A549 (cell line): ENCODE measurements around the gene HPCAL1. TPM values are rescaled to one million over a fixed set of nuclear protein-coding genes. Genes with fewer than 3 reads are reported as not detected.

Experiments
- ATAC-seq, 2 experiments: fragments of 200-7000 bp in 1 of 2; fragments of >200 bp in 1 of 2; cut with Nextera tagmentation in 1 of 2; cut with Tn5 transposase in 1 of 2; 3 replicates each; pipeline versions ENCODE4 v1.8.0 to v1.9.1; 2018 to 2020; ENCODE audit warnings: mild to moderate bottlenecking in 1 of 2, moderate library complexity in 1 of 2
- CTCF ChIA-PET: fragments of 300-600 bp; sonication (Branson Sonifier 250); formaldehyde crosslinking; extraction: SDS; loops from one replicate; lab custom pipeline; 2021; ENCODE audit warnings: antibody characterized with exemption, inconsistent platforms; lab: Yijun Ruan, JAX
- POLR2A ChIA-PET: fragments of 350-600 bp; formaldehyde crosslinking; extraction: SDS; loops from one replicate; lab custom pipeline; 2021; ENCODE audit warnings: antibody characterized with exemption, inconsistent platforms; lab: Yijun Ruan, JAX
- DNase-seq, 2 experiments: peaks; one replicate each; pipeline versions ENCODE4 v3.0.0 to v3.0.0-alpha.2; 2011 to 2016; ENCODE audit warnings: low read depth in 1 of 2, low spot score in 1 of 2
- FAIRE-seq: peaks from 2 replicates; lab custom pipeline; 2011; peaks lifted over from hg19 to GRCh38; lab: Jason Lieb, UNC
- H3K27ac ChIP-seq, 2 experiments: fragments of >200 bp; sonication (Bioruptor Twin); formaldehyde crosslinking; 3 replicates each; pipeline ENCODE4 v1.5.1; 2016 to 2017
- H3K4me1 ChIP-seq: fragments of >200 bp; sonication (Bioruptor Twin); formaldehyde crosslinking; 3 replicates; pipeline ENCODE4 v1.6.1; 2016
- H3K4me2 ChIP-seq: fragments of >200 bp; sonication (Bioruptor Twin); formaldehyde crosslinking; 3 replicates; pipeline ENCODE4 v1.6.1; 2016
- H3K4me3 ChIP-seq: fragments of >200 bp; sonication (Bioruptor Twin); formaldehyde crosslinking; 3 replicates; pipeline ENCODE4 v1.5.1; 2016
- H3K9me3 ChIP-seq: fragments of >200 bp; sonication (Bioruptor Twin); formaldehyde crosslinking; 3 replicates; pipeline ENCODE4 v1.6.1; 2016
- ATOH8 ChIP-seq: fragments of 250-450 bp; sonication (Bioruptor Pico); IDR thresholded peaks from 2 replicates; pipeline ENCODE4 v1.5.0; 2020; ENCODE audit warnings: low read depth, mild to moderate bottlenecking, moderate library complexity
- CEBPB ChIP-seq, 2 experiments: fragments of >200 bp in 1 of 2; sonication (Bioruptor Twin) in 1 of 2; formaldehyde crosslinking in 1 of 2; IDR thresholded peaks; 2 replicates each; pipeline ENCODE4 v1.6.1; 2012 to 2016
- CHD2 ChIP-seq: fragments of 150-350 bp; IDR thresholded peaks from 2 replicates; pipeline ENCODE4 v1.6.1; 2014; ENCODE audit warnings: low read length; ENCODE audit not compliant: partially characterized antibody
- CTCF ChIP-seq: fragments of >200 bp; sonication (Bioruptor Twin); formaldehyde crosslinking; IDR thresholded peaks from 3 replicates; pipeline ENCODE4 v1.5.1; 2016
- EHF ChIP-seq: fragments of 250-450 bp; sonication (Bioruptor Pico); IDR thresholded peaks from 2 replicates; pipeline ENCODE4 v1.5.0; 2020; ENCODE audit warnings: mild to moderate bottlenecking
- EHMT2 ChIP-seq: fragments of 200-600 bp; sonication (generic); IDR thresholded peaks from 2 replicates; pipeline ENCODE4 v1.6.1; 2016; ENCODE audit warnings: antibody characterized with exemption, low read depth, mild to moderate bottlenecking, moderate library complexity
- ESRRA ChIP-seq: fragments of 150-350 bp; IDR thresholded peaks from 2 replicates; pipeline ENCODE4 v1.6.1; 2014; ENCODE audit warnings: mild to moderate bottlenecking, low read length, borderline replicate concordance
- FOXS1 ChIP-seq: fragments of 250-450 bp; sonication (Bioruptor Pico); IDR thresholded peaks from 2 replicates; pipeline ENCODE4 v1.5.0; 2020; ENCODE audit warnings: mild to moderate bottlenecking, moderate library complexity
- HDAC2 ChIP-seq: fragments of 200-600 bp; sonication (generic); IDR thresholded peaks from 2 replicates; pipeline ENCODE4 v1.6.1; 2016
- HEYL ChIP-seq: fragments of 250-450 bp; sonication (Bioruptor Pico); IDR thresholded peaks from 2 replicates; pipeline ENCODE4 v1.8.0; 2021; ENCODE audit warnings: mild to moderate bottlenecking, moderate library complexity
- HOXA7 ChIP-seq: fragments of 250-450 bp; sonication (Bioruptor Pico); IDR thresholded peaks from 2 replicates; pipeline ENCODE4 v1.5.0; 2020; ENCODE audit warnings: mild to moderate bottlenecking, moderate library complexity
- JUNB ChIP-seq: fragments of >200 bp; sonication (Bioruptor Twin); formaldehyde crosslinking; IDR thresholded peaks from 2 replicates; pipeline ENCODE4 v1.6.1; 2016
- KDM1A ChIP-seq: fragments of 200-600 bp; sonication (generic); IDR thresholded peaks from 2 replicates; pipeline ENCODE4 v1.6.1; 2016; ENCODE audit warnings: low read depth, mild to moderate bottlenecking
- KDM5A ChIP-seq: fragments of 200-600 bp; sonication (generic); IDR thresholded peaks from 2 replicates; pipeline ENCODE4 v1.6.1; 2016; ENCODE audit warnings: antibody characterized with exemption, mild to moderate bottlenecking
- NPAS2 ChIP-seq: fragments of 250-450 bp; sonication (Bioruptor Pico); IDR thresholded peaks from 2 replicates; pipeline ENCODE4 v1.8.0; 2022; ENCODE audit warnings: mild to moderate bottlenecking, moderate library complexity, borderline replicate concordance
- NR3C1 ChIP-seq: fragments of >200 bp; sonication (Bioruptor Twin); formaldehyde crosslinking; IDR thresholded peaks from 3 replicates; pipeline ENCODE4 v1.6.1; 2017
- POLR2AphosphoS2 ChIP-seq: conservative IDR thresholded peaks from 2 replicates; pipeline ENCODE4 v1.6.1; 2012; ENCODE audit warnings: low read length, improper control_type of control experiment, inconsistent platforms
- RAD21 ChIP-seq, 2 experiments: fragments of >200 bp in 1 of 2; sonication (Bioruptor Twin) in 1 of 2; formaldehyde crosslinking in 1 of 2; IDR thresholded peaks in 1 of 2; conservative IDR thresholded peaks in 1 of 2; 2 replicates in 1 of 2; 3 replicates in 1 of 2; pipeline ENCODE4 v1.6.1; 2012 to 2018; ENCODE audit warnings: inconsistent platforms in 1 of 2
- RARB ChIP-seq: fragments of 250-450 bp; sonication (Bioruptor Pico); IDR thresholded peaks from 2 replicates; pipeline ENCODE4 v1.8.0; 2021; ENCODE audit warnings: mild to moderate bottlenecking, moderate library complexity
- SMC3 ChIP-seq: fragments of >200 bp; sonication (Bioruptor Twin); formaldehyde crosslinking; IDR thresholded peaks from 3 replicates; pipeline ENCODE4 v1.6.1; 2018; ENCODE audit warnings: inconsistent platforms
- SREBF2 ChIP-seq: fragments of 450-650 bp; IDR thresholded peaks from 2 replicates; pipeline ENCODE4 v1.6.1; 2014; ENCODE audit warnings: mild to moderate bottlenecking, moderate library complexity
- TFCP2L1 ChIP-seq: fragments of 250-450 bp; sonication (Bioruptor Pico); IDR thresholded peaks from 2 replicates; pipeline ENCODE4 v1.5.0; 2021; ENCODE audit warnings: mild to moderate bottlenecking
- ZSCAN20 ChIP-seq: fragments of 250-450 bp; sonication (Bioruptor Pico); IDR thresholded peaks from 2 replicates; pipeline ENCODE4 v1.8.0; 2022; ENCODE audit warnings: mild to moderate bottlenecking, moderate library complexity
- WGBS: methylation state at CpG from one replicate; pipeline ENCODE4 v1.1.6; 2017; ENCODE audit errors: missing lambda C conversion rate; 5-methylcytosine and 5-hydroxymethylcytosine counted together
- polyA plus RNA-seq, 4 experiments: library from polyadenylated mRNA; depleted of rRNA in 3 of 4; stranded (reverse); fragments of >200 nt; fragmentation: RNase III in 1 of 4; extraction: RNeasy Plus Mini Kit Qiagen cat#74134 plus additional on column Dnase treatment in 1 of 4; gene quantifications; 2 replicates in 3 of 4; 3 replicates in 1 of 4; pipeline ENCODE4 v1.2.3, GENCODE V29; 2011 to 2017
- TF ChIP-seq, protein P1 (sequence below): fragments of 150-350 bp; IDR thresholded peaks from 2 replicates; pipeline ENCODE4 v1.6.1; 2014; ENCODE audit warnings: low read depth, mild to moderate bottlenecking, low read length
- TF ChIP-seq, protein P2 (sequence below): fragments of 200-600 bp; sonication (generic); IDR thresholded peaks from 2 replicates; pipeline ENCODE4 v1.6.1; 2016; ENCODE audit warnings: antibody characterized with exemption, mild to moderate bottlenecking, moderate library complexity
- TF ChIP-seq, protein P3 (sequence below): IDR thresholded peaks from 2 replicates; pipeline ENCODE4 v1.6.1; 2012
- TF ChIP-seq, protein P4 (sequence below): fragments of 250-450 bp; sonication (Bioruptor Pico); IDR thresholded peaks from 2 replicates; pipeline ENCODE4 v1.5.0; 2021; ENCODE audit warnings: mild to moderate bottlenecking, moderate library complexity, borderline replicate concordance

The HPCAL1 gene
- polyA plus RNA-seq, 2 of the 4 experiments (the other 2 are of a cell fraction), result 44.4 to 66.4 TPM

GRCh38 chr2:10309286-10309685 is 6.6 kb downstream of the HPCAL1 start:
- ChIA-PET CTCF (interaction anchor here (0.6 to 14.1 kb wide), 7 partner anchors 8 to 185 kb away, joined by 3 to 215 read pairs (median 5); no protein-coding TSS in a partner anchor), POLR2A (no interaction called here)
- Histone ChIP-seq H3K9me3 (no peaks in the 10 kb centered on the region), H3K27ac (no peak overlapping the region), H3K4me1 (peaks cover 30% of the 10 kb centered on the region), H3K4me3 (no peak overlapping the region), H3K4me2 (no peak overlapping the region)
- whole genome bisulfite sequencing, result 83% methylated on average over 3 of the region's 3 CpGs
- ATAC-seq (no peak), DNase-seq (no peak), FAIRE-seq (no peak)
- TF ChIP-seq SREBF2, result no peak
- TF ChIP-seq CEBPB (IDR thresholded peaks at IDR 0.05), result no peak
- TF ChIP-seq TFCP2L1, result no peak
- no peak for TF ChIP-seq POLR2AphosphoS2
- TF ChIP-seq, protein P1, sequence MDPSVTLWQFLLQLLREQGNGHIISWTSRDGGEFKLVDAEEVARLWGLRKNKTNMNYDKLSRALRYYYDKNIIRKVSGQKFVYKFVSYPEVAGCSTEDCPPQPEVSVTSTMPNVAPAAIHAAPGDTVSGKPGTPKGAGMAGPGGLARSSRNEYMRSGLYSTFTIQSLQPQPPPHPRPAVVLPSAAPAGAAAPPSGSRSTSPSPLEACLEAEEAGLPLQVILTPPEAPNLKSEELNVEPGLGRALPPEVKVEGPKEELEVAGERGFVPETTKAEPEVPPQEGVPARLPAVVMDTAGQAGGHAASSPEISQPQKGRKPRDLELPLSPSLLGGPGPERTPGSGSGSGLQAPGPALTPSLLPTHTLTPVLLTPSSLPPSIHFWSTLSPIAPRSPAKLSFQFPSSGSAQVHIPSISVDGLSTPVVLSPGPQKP, result no peak
- TF ChIP-seq HDAC2, result no peak
- TF ChIP-seq ZSCAN20, result no peak
- no peak for TF ChIP-seq RARB (CRISPR knock-in tag)
- TF ChIP-seq, protein P2, sequence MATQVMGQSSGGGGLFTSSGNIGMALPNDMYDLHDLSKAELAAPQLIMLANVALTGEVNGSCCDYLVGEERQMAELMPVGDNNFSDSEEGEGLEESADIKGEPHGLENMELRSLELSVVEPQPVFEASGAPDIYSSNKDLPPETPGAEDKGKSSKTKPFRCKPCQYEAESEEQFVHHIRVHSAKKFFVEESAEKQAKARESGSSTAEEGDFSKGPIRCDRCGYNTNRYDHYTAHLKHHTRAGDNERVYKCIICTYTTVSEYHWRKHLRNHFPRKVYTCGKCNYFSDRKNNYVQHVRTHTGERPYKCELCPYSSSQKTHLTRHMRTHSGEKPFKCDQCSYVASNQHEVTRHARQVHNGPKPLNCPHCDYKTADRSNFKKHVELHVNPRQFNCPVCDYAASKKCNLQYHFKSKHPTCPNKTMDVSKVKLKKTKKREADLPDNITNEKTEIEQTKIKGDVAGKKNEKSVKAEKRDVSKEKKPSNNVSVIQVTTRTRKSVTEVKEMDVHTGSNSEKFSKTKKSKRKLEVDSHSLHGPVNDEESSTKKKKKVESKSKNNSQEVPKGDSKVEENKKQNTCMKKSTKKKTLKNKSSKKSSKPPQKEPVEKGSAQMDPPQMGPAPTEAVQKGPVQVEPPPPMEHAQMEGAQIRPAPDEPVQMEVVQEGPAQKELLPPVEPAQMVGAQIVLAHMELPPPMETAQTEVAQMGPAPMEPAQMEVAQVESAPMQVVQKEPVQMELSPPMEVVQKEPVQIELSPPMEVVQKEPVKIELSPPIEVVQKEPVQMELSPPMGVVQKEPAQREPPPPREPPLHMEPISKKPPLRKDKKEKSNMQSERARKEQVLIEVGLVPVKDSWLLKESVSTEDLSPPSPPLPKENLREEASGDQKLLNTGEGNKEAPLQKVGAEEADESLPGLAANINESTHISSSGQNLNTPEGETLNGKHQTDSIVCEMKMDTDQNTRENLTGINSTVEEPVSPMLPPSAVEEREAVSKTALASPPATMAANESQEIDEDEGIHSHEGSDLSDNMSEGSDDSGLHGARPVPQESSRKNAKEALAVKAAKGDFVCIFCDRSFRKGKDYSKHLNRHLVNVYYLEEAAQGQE, result no peak
- no peak for TF ChIP-seq EHF (CRISPR knock-in tag)
- TF ChIP-seq, protein P3, sequence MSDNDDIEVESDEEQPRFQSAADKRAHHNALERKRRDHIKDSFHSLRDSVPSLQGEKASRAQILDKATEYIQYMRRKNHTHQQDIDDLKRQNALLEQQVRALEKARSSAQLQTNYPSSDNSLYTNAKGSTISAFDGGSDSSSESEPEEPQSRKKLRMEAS, result no peak
- TF ChIP-seq KDM1A, result no peak
- TF ChIP-seq RAD21 (conservative IDR thresholded peaks at IDR 0.05 in 1 of 2, IDR thresholded peaks at IDR 0.05 in 1 of 2), result no peak
- no peak for TF ChIP-seq HOXA7 (CRISPR knock-in tag)
- TF ChIP-seq, protein P4, sequence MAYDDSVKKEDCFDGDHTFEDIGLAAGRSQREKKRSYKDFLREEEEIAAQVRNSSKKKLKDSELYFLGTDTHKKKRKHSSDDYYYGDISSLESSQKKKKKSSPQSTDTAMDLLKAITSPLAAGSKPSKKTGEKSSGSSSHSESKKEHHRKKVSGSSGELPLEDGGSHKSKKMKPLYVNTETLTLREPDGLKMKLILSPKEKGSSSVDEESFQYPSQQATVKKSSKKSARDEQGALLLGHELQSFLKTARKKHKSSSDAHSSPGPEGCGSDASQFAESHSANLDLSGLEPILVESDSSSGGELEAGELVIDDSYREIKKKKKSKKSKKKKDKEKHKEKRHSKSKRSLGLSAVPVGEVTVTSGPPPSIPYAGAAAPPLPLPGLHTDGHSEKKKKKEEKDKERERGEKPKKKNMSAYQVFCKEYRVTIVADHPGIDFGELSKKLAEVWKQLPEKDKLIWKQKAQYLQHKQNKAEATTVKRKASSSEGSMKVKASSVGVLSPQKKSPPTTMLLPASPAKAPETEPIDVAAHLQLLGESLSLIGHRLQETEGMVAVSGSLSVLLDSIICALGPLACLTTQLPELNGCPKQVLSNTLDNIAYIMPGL, result no peak
- TF ChIP-seq CTCF, result no peak
- no peak for TF ChIP-seq FOXS1 (CRISPR knock-in tag)

- H3K9me3 ChIP-seq, result no peaks in the 10 kb centered on the region
- FAIRE-seq, result no peak
- no peak overlapping the region for H3K27ac ChIP-seq
- no peak for DNase-seq
- ATAC-seq, result no peak
- TF ChIP-seq, protein P3, result no peak
- TF ChIP-seq SMC3, result no peak
- TF ChIP-seq CEBPB (IDR thresholded peaks at IDR 0.05), result no peak
- no peak for TF ChIP-seq NR3C1
- TF ChIP-seq NPAS2, result no peak
- no peak for TF ChIP-seq HDAC2
- TF ChIP-seq CHD2, result no peak
- TF ChIP-seq ATOH8 (CRISPR knock-in tag), result no peak
- no peak for TF ChIP-seq HEYL (CRISPR knock-in tag)
- no peak for TF ChIP-seq ESRRA
- no peak for TF ChIP-seq KDM5A
- no peak for TF ChIP-seq JUNB
- TF ChIP-seq EHMT2, result no peak
- POLR2A ChIA-PET, result no interaction called here
- CTCF ChIA-PET, result interaction anchor here (0.7 to 14.1 kb wide), 8 partner anchors 9 to 168 kb away, joined by 3 to 215 read pairs (median 4); no protein-coding TSS in a partner anchor
- WGBS, result 89% methylated on average over 14 of the region's 14 CpGs
- no peak overlapping the region for H3K4me2 ChIP-seq
- no peak overlapping the region for H3K4me3 ChIP-seq
- H3K4me1 ChIP-seq, result peaks cover 19% of the 10 kb centered on the region
Observed at GRCh38 chr2:10310309-10310888, 7.7 kb downstream of the HPCAL1 start.
